C4-2B (cell line): ENCODE results near the gene ORAI2.

Experiments used
- CTCF ChIP-seq: fragments of 450-650 bp; conservative IDR thresholded peaks from 2 replicates; pipeline ENCODE4 v1.5.1; 2017; ENCODE audit warnings: mild to moderate bottlenecking
- ZFX ChIP-seq: fragments of 450-650 bp; IDR thresholded peaks from 2 replicates; pipeline ENCODE4 v1.6.1; 2017

- TF ChIP-seq CTCF (no peak), ZFX (no peak)
Measured at GRCh38 chr7:102410123-102410522, 23.3 kb upstream of the ORAI2 start.
